GM19099 (cell line): ENCODE results near the gene PLCD4.

Experiments used
- POLR2A ChIP-seq: IDR thresholded peaks from 3 replicates; pipeline ENCODE4 v1.6.1; 2011; ENCODE audit warnings: low read depth; ENCODE audit not compliant: insufficient read length; ENCODE audit errors: extremely low read depth

The PLCD4 gene

GRCh38 chr2:218583983-218584850 is 23.5 kb upstream of the PLCD4 start:
- TF ChIP-seq POLR2A, result no peak

GRCh38 chr2:218585541-218585940 is 22.2 kb upstream of the PLCD4 start:
- no peak for TF ChIP-seq POLR2A

- TF ChIP-seq POLR2A, result no peak
Measured at GRCh38 chr2:218605432-218605831, 2.3 kb upstream of the PLCD4 start.

- TF ChIP-seq POLR2A, result no peak
Measured at GRCh38 chr2:218615868-218616315, 8.2 kb downstream of the PLCD4 start.

- no peak for TF ChIP-seq POLR2A
Measured at GRCh38 chr2:218618102-218618860, 10.6 kb downstream of the PLCD4 start.

GRCh38 chr2:218621007-218621406 is 13.3 kb downstream of the PLCD4 start:
- no peak for TF ChIP-seq POLR2A

GRCh38 chr2:218622606-218623365 is 15.1 kb downstream of the PLCD4 start:
- TF ChIP-seq POLR2A, result no peak

GRCh38 chr2:218623366-218623705 is 15.6 kb downstream of the PLCD4 start:
- no peak for TF ChIP-seq POLR2A

- no peak for TF ChIP-seq POLR2A
Measured at GRCh38 chr2:218626369-218626768, 18.7 kb downstream of the PLCD4 start.

- TF ChIP-seq POLR2A, result no peak
Measured at GRCh38 chr2:218627939-218628338, 20.2 kb downstream of the PLCD4 start.

- TF ChIP-seq POLR2A, result no peak
Measured at GRCh38 chr2:218631837-218632236, 24.1 kb downstream of the PLCD4 start.

- TF ChIP-seq POLR2A, result no peak
Measured at GRCh38 chr2:218635719-218636118, 28.0 kb downstream of the PLCD4 start.

- TF ChIP-seq POLR2A, result no peak
Measured at GRCh38 chr2:218638372-218638771, 30.7 kb downstream of the PLCD4 start.

GRCh38 chr2:218642121-218642656 is 34.5 kb downstream of the PLCD4 start:
- no peak for TF ChIP-seq POLR2A

- no peak for TF ChIP-seq POLR2A
Measured at GRCh38 chr2:218642786-218643185, 35.1 kb downstream of the PLCD4 start.
